22Rv1 (cell line): ENCODE measurements around the gene HECTD1.

ENCODE experiments used
- ZFX ChIP-seq: fragments of 450-650 bp; IDR thresholded peaks from 2 replicates; pipeline ENCODE4 v1.6.1; 2017; ENCODE audit warnings: antibody characterized with exemption, borderline replicate concordance
- TF ChIP-seq, protein P1 (sequence below): fragments of 450-650 bp; IDR thresholded peaks from 2 replicates; pipeline ENCODE4 v1.5.1; 2017; ENCODE audit warnings: mild to moderate bottlenecking

DNA sequence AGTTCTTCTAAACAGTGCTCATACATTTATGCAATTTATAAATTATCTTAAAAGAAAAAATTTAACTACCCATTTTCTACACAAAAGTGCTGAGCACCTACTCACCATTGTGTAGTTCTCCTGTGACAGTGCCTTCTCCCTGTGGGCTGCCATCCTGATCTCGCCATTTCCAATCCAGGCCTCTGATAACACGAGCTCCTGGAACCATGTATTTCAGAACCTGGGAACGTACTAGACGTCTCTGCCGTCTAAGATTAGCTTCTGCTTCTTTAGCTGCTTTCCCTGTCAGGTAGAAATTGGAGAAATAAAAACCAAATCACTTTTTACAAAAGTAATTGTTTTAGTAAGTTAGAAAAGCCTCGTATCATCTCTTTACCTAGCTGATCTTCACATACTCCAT, 74.5 kb downstream of the HECTD1 start:
- TF ChIP-seq, protein P1, sequence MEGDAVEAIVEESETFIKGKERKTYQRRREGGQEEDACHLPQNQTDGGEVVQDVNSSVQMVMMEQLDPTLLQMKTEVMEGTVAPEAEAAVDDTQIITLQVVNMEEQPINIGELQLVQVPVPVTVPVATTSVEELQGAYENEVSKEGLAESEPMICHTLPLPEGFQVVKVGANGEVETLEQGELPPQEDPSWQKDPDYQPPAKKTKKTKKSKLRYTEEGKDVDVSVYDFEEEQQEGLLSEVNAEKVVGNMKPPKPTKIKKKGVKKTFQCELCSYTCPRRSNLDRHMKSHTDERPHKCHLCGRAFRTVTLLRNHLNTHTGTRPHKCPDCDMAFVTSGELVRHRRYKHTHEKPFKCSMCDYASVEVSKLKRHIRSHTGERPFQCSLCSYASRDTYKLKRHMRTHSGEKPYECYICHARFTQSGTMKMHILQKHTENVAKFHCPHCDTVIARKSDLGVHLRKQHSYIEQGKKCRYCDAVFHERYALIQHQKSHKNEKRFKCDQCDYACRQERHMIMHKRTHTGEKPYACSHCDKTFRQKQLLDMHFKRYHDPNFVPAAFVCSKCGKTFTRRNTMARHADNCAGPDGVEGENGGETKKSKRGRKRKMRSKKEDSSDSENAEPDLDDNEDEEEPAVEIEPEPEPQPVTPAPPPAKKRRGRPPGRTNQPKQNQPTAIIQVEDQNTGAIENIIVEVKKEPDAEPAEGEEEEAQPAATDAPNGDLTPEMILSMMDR, result no peak
- TF ChIP-seq ZFX, result no peak
